DND-41 (cell line): ENCODE data around the gene TMEM74B.

ENCODE experiments used
- CTCF ChIP-seq: IDR thresholded peaks from 2 replicates; pipeline ENCODE4 v1.5.1; 2012; ENCODE audit warnings: borderline replicate concordance, low read length, moderate library complexity, mild to moderate bottlenecking; ENCODE audit not compliant: poor library complexity, severe bottlenecking; ENCODE audit errors: extremely low read depth
- EZH2 ChIP-seq: IDR thresholded peaks from 3 replicates; pipeline ENCODE4 v1.6.1; 2012; ENCODE audit warnings: borderline replicate concordance, low read depth, mild to moderate bottlenecking, moderate library complexity, low read length, inconsistent platforms; ENCODE audit not compliant: severe bottlenecking

- no peak for TF ChIP-seq CTCF
- no peak for TF ChIP-seq EZH2
Observed at GRCh38 chr20:1184260-1184637, 532 bp downstream of the TMEM74B start.
